ENCODE data around the gene ENOX1. TPM values are rescaled to one million over a fixed set of nuclear protein-coding genes. Genes with fewer than 3 reads are reported as not detected.

The ENOX1 gene
- total and polyA plus RNA-seq, 4 donors = 0.33 to 7.7 (median 1.1) TPM

DNA sequence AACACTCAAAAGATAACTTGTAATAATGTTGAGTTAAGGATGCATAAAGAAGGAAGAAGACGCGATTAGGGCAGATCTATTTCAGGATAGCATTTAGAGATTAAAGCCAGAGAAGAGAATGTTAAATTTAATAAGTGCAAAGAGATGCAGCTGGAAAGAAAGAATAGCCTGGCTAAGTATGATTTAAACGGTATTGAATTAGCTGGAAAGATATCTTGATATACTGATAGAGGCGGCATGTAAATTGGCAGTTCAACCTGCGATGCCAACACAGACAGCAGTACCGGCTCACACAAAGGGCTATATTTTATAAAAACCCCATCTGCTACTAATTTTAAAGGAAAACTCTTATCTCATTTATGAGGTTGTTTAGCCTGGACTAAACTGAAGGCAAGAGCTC, 121.4 kb downstream of the ENOX1 start:
- WGBS, 2 donors = 77 to 92% methylated on average over 6 of the region's 6 CpGs
- Histone ChIP-seq H3K27me3 (ENCODE audit: control insufficient read depth in 3 of 3, insufficient read depth in 3 of 3, low read length in 2 of 3) (no peaks in the 10 kb centered on the region), H3K27ac (ENCODE audit: low read depth in 1 of 2, low read length in 1 of 2) (no peak overlapping the region), H3K4me3 (no peak overlapping the region), H3K36me3 (ENCODE audit: control insufficient read depth in 4 of 4, insufficient read depth in 4 of 4, low read length in 4 of 4) (no peaks in the 10 kb centered on the region), H3K9ac (ENCODE audit: insufficient read depth in 1 of 2, low read length in 2 of 2) (no peak overlapping the region), H3K9me3 (ENCODE audit: control insufficient read depth in 4 of 4, insufficient read depth in 3 of 4, low read length in 3 of 4) (no peaks in the 10 kb centered on the region), H3K4me1 (ENCODE audit: control insufficient read depth in 5 of 5, insufficient read depth in 5 of 5, low read length in 5 of 5) (peaks cover 0 to 36% (median 8%) of the 10 kb centered on the region in 5 donors)
- TF ChIP-seq, protein P1, sequence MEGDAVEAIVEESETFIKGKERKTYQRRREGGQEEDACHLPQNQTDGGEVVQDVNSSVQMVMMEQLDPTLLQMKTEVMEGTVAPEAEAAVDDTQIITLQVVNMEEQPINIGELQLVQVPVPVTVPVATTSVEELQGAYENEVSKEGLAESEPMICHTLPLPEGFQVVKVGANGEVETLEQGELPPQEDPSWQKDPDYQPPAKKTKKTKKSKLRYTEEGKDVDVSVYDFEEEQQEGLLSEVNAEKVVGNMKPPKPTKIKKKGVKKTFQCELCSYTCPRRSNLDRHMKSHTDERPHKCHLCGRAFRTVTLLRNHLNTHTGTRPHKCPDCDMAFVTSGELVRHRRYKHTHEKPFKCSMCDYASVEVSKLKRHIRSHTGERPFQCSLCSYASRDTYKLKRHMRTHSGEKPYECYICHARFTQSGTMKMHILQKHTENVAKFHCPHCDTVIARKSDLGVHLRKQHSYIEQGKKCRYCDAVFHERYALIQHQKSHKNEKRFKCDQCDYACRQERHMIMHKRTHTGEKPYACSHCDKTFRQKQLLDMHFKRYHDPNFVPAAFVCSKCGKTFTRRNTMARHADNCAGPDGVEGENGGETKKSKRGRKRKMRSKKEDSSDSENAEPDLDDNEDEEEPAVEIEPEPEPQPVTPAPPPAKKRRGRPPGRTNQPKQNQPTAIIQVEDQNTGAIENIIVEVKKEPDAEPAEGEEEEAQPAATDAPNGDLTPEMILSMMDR (IDR thresholded peaks at IDR 0.05; ENCODE audit: control extremely low read depth, extremely low read depth) = no peak
- no peak for ATAC-seq (ENCODE audit: insufficient read depth, low FRiP score)
- DNase-seq = no peak

DNA sequence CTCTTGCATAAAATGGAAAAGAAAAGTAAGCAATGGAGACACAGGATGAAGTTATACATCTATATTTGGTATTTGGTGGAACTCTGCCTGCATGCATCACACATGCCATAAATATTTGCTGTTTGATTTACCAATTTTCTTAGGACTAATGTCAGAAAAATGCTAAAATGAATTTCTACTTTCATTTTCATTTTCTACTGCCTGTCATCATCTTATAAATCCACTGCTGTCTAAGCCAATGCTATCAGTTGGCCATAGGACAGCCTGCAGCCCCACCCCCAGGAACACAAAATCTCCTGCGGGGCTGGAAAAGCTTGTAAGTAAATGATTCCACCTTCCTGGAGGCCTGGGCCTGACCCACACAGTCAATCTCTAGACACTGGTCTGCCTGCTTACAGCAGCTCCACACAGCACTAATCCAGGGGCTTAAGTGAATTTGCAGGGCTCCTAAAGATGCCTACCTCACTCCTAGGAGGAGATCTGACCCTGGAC, 122.0 kb downstream of the ENOX1 start:
- Histone ChIP-seq H3K4me3 (no peak overlapping the region), H3K9me3 (ENCODE audit: control insufficient read depth in 4 of 4, insufficient read depth in 3 of 4, low read length in 3 of 4) (no peaks in the 10 kb centered on the region), H3K27me3 (ENCODE audit: control insufficient read depth in 3 of 3, insufficient read depth in 3 of 3, low read length in 2 of 3) (no peaks in the 10 kb centered on the region), H3K9ac (ENCODE audit: insufficient read depth in 1 of 2, low read length in 2 of 2) (no peak overlapping the region), H3K27ac (ENCODE audit: low read depth in 1 of 2, low read length in 1 of 2) (peak overlapping the region in 1 of 2 donors; percentile 54), H3K4me1 (ENCODE audit: control insufficient read depth in 5 of 5, insufficient read depth in 5 of 5, low read length in 5 of 5) (peaks cover 0 to 31% (median 8%) of the 10 kb centered on the region in 5 donors), H3K36me3 (ENCODE audit: control insufficient read depth in 4 of 4, insufficient read depth in 4 of 4, low read length in 4 of 4) (no peaks in the 10 kb centered on the region)
- ATAC-seq (ENCODE audit: insufficient read depth, low FRiP score) (no peak), DNase-seq (peak; percentile 28 to 55 (median 48))
- TF ChIP-seq, protein P1 (IDR thresholded peaks at IDR 0.05; ENCODE audit: control extremely low read depth, extremely low read depth) = no peak
- 9 to 11% methylated on average over 1 of the region's 1 CpG for WGBS, 2 donors

DNA sequence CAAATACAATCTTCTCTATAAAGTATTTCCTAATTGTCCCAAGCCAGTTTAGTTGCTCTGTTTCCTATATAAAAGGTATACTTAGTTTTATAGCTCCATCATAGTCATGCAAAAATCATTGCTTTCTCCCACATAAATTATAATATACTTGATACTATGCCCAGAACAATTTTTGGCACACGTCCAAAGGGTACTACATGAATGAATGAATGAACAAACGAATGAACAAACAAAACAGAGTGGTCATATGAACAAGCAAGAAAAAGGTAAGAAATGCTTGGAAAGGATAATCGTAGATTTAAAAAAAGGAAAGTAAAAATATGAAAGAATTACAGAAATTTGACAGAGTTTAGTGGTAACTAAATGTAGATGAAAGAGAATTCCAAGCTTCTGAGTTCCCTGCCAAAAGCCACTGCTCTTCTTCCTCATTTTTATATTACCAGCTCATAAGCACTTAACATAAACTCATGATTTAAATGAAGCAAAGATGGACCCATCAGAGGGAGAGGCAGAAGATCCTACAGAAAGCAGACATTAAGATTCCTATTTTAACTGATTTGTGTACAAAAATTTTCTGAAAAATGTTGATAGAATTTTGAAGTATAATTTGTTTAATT, 123.2 kb downstream of the ENOX1 start:
- no peak for ATAC-seq (ENCODE audit: insufficient read depth, low FRiP score)
- Histone ChIP-seq H3K27me3 (ENCODE audit: control insufficient read depth in 3 of 3, insufficient read depth in 3 of 3, low read length in 2 of 3) (no peaks in the 10 kb centered on the region), H3K36me3 (ENCODE audit: control insufficient read depth in 4 of 4, insufficient read depth in 4 of 4, low read length in 4 of 4) (no peaks in the 10 kb centered on the region), H3K27ac (ENCODE audit: low read depth in 1 of 2, low read length in 1 of 2) (no peak overlapping the region), H3K4me1 (ENCODE audit: control insufficient read depth in 5 of 5, insufficient read depth in 5 of 5, low read length in 5 of 5) (peaks cover 0 to 23% (median 8%) of the 10 kb centered on the region in 5 donors), H3K9me3 (ENCODE audit: control insufficient read depth in 4 of 4, insufficient read depth in 3 of 4, low read length in 3 of 4) (no peaks in the 10 kb centered on the region), H3K4me3 (no peak overlapping the region), H3K9ac (ENCODE audit: insufficient read depth in 1 of 2, low read length in 2 of 2) (no peak overlapping the region)
- TF ChIP-seq, protein P1 (IDR thresholded peaks at IDR 0.05; ENCODE audit: control extremely low read depth, extremely low read depth) = no peak
- DNase-seq = peak in 2 of 3 donors; percentile 33 to 56
- WGBS, 2 donors = 63 to 81% methylated on average over 3 of the region's 3 CpGs
